Nephron progenitor cell (in vitro differentiated cells): Measurements from ENCODE around the gene C5orf46.

ENCODE experiments used
- DNase-seq: peaks from one replicate; pipeline ENCODE4 v3.0.0; 2021
- H3K27ac Mint-ChIP-seq: 2 replicates; pipeline ENCODE4 v1.8.0; 2021; ENCODE audit warnings: mild to moderate bottlenecking, moderate library complexity, mixed read lengths
- H3K27me3 Mint-ChIP-seq: 2 replicates; pipeline ENCODE4 v1.8.0; 2021; ENCODE audit warnings: mild to moderate bottlenecking, low read depth, mixed read lengths; ENCODE audit not compliant: poor library complexity
- H3K36me3 Mint-ChIP-seq: 2 replicates; pipeline ENCODE4 v1.8.0; 2021; ENCODE audit warnings: low read depth, mixed read lengths
- H3K4me1 Mint-ChIP-seq: 2 replicates; pipeline ENCODE4 v1.8.0; 2021; ENCODE audit warnings: mixed read lengths
- H3K4me3 Mint-ChIP-seq: 2 replicates; pipeline ENCODE4 v1.8.0; 2021; ENCODE audit warnings: mild to moderate bottlenecking, moderate library complexity, mixed read lengths
- H3K9me3 Mint-ChIP-seq: 2 replicates; pipeline ENCODE4 v1.8.0; 2021; ENCODE audit warnings: mild to moderate bottlenecking, moderate library complexity, mixed read lengths
- TF ChIP-seq, protein P1 (sequence below): fragments of 200-600 bp; sonication (generic); IDR thresholded peaks from 2 replicates; pipeline ENCODE4 v1.5.0; 2021; ENCODE audit warnings: antibody characterized with exemption

C5orf46 gene

DNA sequence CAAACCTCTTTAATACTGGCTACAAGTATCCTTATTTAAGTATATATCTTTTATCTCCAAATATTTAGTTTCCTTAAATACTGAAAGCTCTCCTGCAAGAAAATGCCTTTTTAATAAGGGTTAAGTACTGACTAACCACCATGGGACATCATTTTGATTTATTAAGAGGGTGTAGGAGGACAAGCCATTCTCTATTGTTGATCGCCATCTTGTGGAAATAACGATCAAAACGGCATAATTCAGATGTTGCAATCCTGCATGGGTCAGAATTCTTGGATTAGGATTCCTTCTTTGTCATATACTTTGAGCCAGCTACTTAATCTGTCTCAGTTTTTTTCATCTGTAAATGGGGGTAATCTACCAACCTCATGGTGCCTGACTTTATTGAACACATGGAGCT, 28.7 kb upstream of the C5orf46 start:
- no peak overlapping the region for H3K27ac Mint-ChIP-seq
- H3K4me1 Mint-ChIP-seq, result no peaks in the 10 kb centered on the region
- no peaks in the 10 kb centered on the region for H3K36me3 Mint-ChIP-seq
- DNase-seq, result no peak
- H3K9me3 Mint-ChIP-seq, result peaks cover 3% of the 10 kb centered on the region
- TF ChIP-seq, protein P1, sequence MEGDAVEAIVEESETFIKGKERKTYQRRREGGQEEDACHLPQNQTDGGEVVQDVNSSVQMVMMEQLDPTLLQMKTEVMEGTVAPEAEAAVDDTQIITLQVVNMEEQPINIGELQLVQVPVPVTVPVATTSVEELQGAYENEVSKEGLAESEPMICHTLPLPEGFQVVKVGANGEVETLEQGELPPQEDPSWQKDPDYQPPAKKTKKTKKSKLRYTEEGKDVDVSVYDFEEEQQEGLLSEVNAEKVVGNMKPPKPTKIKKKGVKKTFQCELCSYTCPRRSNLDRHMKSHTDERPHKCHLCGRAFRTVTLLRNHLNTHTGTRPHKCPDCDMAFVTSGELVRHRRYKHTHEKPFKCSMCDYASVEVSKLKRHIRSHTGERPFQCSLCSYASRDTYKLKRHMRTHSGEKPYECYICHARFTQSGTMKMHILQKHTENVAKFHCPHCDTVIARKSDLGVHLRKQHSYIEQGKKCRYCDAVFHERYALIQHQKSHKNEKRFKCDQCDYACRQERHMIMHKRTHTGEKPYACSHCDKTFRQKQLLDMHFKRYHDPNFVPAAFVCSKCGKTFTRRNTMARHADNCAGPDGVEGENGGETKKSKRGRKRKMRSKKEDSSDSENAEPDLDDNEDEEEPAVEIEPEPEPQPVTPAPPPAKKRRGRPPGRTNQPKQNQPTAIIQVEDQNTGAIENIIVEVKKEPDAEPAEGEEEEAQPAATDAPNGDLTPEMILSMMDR, result no peak
- H3K27me3 Mint-ChIP-seq, result no peaks in the 10 kb centered on the region
- no peak overlapping the region for H3K4me3 Mint-ChIP-seq

DNA sequence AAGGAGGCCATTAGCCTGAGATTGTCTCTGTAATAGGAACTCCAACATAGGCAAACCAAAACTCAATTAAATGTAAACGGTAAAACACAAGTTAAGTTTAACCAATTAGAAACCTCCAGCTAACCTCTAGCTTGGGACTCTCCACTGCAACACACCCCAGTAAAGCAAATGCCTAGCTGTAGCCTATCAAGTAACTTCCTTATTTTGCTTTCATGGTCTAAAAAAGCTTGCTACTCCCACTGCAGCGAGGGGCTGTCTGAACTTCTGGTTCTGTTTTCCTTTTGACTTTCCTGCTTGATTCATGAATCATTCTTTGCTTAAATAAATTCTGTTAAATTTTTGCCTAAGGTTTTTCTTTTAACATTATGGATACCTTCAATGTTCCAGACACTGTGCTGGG, 24.4 kb upstream of the C5orf46 start:
- TF ChIP-seq, protein P1, result no peak
- Mint-ChIP-seq H3K27ac (peak overlapping the region; percentile 26), H3K36me3 (no peaks in the 10 kb centered on the region), H3K4me1 (no peaks in the 10 kb centered on the region), H3K4me3 (no peak overlapping the region), H3K9me3 (peaks cover 4% of the 10 kb centered on the region), H3K27me3 (no peaks in the 10 kb centered on the region)
- DNase-seq, result no peak

DNA sequence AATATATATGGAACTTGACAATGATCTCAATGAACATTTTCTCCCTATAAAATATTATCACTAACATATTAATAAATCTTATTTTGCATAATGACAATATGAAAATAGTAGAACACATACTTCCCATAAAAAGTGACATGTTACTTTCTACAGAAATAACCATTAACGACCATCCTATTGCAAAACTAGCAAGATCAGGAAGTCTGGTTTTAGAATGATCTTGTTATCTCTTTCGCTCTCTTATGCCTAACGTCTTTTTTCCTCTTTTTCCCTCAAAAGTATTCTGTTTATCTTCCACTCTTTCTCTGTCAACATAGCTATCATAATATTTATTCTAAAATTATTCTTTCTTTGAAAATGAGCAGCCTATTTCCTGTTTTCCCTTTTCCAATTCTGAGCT, 21.6 kb upstream of the C5orf46 start:
- Mint-ChIP-seq H3K36me3 (no peaks in the 10 kb centered on the region), H3K9me3 (peaks cover 8% of the 10 kb centered on the region), H3K4me3 (no peak overlapping the region), H3K27ac (no peak overlapping the region), H3K4me1 (no peaks in the 10 kb centered on the region), H3K27me3 (no peaks in the 10 kb centered on the region)
- TF ChIP-seq, protein P1, result no peak
- DNase-seq, result no peak

DNA sequence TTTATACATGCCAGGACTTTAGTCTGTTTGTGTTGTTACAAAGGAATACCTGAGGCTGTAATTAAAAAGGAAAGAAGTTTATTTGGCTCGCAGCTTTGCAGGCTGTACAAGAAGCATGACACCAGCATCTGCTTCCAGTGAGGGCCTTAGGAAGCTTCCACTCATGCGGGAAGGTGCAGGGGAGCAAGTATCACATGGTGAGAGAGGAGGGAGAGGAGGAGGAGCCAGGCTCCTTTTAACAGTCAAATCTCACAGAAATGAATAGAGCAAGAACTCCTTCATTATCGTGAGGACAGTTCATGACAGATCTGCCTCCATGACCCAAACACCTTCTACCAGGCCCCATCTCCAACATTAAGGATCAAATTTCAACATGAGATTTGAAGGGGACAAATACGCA, 18.7 kb upstream of the C5orf46 start:
- DNase-seq, result no peak
- Mint-ChIP-seq H3K4me3 (no peak overlapping the region), H3K4me1 (no peaks in the 10 kb centered on the region), H3K27ac (no peak overlapping the region), H3K27me3 (no peaks in the 10 kb centered on the region), H3K9me3 (peaks cover 8% of the 10 kb centered on the region), H3K36me3 (no peaks in the 10 kb centered on the region)
- TF ChIP-seq, protein P1, result no peak

DNA sequence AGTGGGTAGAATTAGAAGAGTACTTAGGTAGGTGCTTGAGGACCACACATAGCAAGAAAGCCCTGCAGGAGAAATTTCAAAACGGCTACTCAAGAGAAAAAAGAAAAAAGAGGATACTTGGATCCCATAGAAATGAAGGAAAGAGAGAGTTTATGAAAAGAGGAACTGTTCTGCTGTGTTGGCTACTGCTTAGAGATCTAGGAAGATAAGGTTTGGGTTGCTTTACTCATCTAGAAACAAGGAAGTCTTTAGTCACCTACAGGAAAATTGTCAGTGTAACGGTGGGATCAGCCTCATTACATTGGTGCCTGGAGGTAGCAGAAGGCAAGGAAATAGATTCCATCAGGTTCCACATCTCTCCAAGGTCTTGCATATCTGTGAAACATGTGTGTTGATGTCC, 14.8 kb upstream of the C5orf46 start:
- Mint-ChIP-seq H3K27ac (no peak overlapping the region), H3K27me3 (peaks cover 5% of the 10 kb centered on the region), H3K36me3 (no peaks in the 10 kb centered on the region), H3K4me1 (no peaks in the 10 kb centered on the region), H3K9me3 (peaks cover 5% of the 10 kb centered on the region), H3K4me3 (no peak overlapping the region)
- TF ChIP-seq, protein P1, result no peak
- DNase-seq, result no peak

DNA sequence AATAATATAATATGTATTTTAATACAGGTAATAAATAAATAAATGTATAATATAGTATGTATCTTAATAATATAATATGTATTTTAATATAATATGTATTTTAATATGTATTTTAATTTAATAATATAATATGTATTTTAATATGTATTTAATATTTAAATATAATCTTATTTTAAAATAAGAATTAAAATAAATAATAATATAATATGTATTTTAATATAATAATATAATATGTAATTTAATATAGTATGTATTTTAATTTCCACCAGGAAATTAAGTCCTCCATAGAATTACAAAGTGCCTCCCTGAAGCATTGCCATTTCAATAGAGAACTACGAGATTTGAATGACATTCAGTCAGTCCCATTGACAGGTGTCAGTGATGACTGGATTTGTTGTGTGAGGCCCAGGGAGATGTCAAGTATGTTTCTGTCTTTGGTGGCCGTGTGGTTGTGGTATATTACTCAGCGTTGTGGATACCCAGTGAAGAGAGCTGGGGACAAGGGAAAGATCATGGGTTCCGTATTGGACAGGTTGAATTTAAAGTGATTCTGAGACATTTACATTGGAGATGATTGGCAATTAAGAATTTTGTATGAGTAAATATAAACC, 14.2 kb upstream of the C5orf46 start:
- Mint-ChIP-seq H3K36me3 (no peaks in the 10 kb centered on the region), H3K27me3 (peaks cover 5% of the 10 kb centered on the region), H3K27ac (no peak overlapping the region), H3K4me1 (no peaks in the 10 kb centered on the region), H3K9me3 (peaks cover 4% of the 10 kb centered on the region), H3K4me3 (no peak overlapping the region)
- TF ChIP-seq, protein P1, result no peak
- no peak for DNase-seq
